Subcutaneous abdominal adipose tissue (tissue), 5 donors: ENCODE results near the gene PACS1.
"Not testable (repeated sequence)": the region's sequence is repeated elsewhere in the genome, so short reads cannot be mapped to it uniquely, and the experiment has no call there.

Experiments
- H3K27ac ChIP-seq: one replicate; pipeline ENCODE4 v1.7.0; 2013; ENCODE audit warnings: low read depth, mild to moderate bottlenecking, inconsistent platforms, low read length, moderate library complexity
- H3K27me3 ChIP-seq, 5 donors: one replicate each; pipeline ENCODE4 v1.7.0; 2013; ENCODE audit warnings: low read length in 5 of 5, inconsistent platforms in 1 of 5; ENCODE audit not compliant: control insufficient read depth in 5 of 5, insufficient read depth in 4 of 5
- H3K36me3 ChIP-seq, 5 donors: one replicate each; pipeline ENCODE4 v1.7.0; 2013; ENCODE audit warnings: low read length in 5 of 5; ENCODE audit not compliant: control insufficient read depth in 5 of 5, insufficient read depth in 5 of 5
- H3K4me1 ChIP-seq, 5 donors: one replicate each; pipeline ENCODE4 v1.7.0; 2013; ENCODE audit warnings: low read length in 5 of 5, mild to moderate bottlenecking in 3 of 5, moderate library complexity in 1 of 5; ENCODE audit not compliant: control insufficient read depth in 5 of 5, insufficient read depth in 5 of 5
- H3K4me3 ChIP-seq, 5 donors: one replicate each; pipeline ENCODE4 v1.7.0; 2013; ENCODE audit warnings: low read length in 5 of 5, low read depth in 1 of 5
- H3K9ac ChIP-seq, 5 donors: one replicate each; pipeline ENCODE4 v1.7.0; 2013; ENCODE audit warnings: low read length in 5 of 5, mild to moderate bottlenecking in 4 of 5, moderate library complexity in 3 of 5
- H3K9me3 ChIP-seq, 5 donors: one replicate each; pipeline ENCODE4 v1.7.0; 2013; ENCODE audit warnings: low read length in 5 of 5; ENCODE audit not compliant: control insufficient read depth in 5 of 5
- donor health status: healthy.
- donor health status: healthy.
- donor health status: healthy.
- donor health status: healthy.
- donor health status: healthy.

The PACS1 gene

GRCh38 chr11:66084821-66085475 is 14.9 kb downstream of the PACS1 start:
- no peaks in the 10 kb centered on the region for H3K9me3 ChIP-seq
- no peak overlapping the region for H3K27ac ChIP-seq
- peaks cover 4 to 42% (median 37%) of the 10 kb centered on the region in 5 donors for H3K4me1 ChIP-seq
- H3K36me3 ChIP-seq: peaks cover 0 to 2% (median 0%) of the 10 kb centered on the region in 5 donors
- no peak overlapping the region for H3K4me3 ChIP-seq
- no peak overlapping the region for H3K9ac ChIP-seq
- H3K27me3 ChIP-seq: no peaks in the 10 kb centered on the region

- no peak overlapping the region for H3K9ac ChIP-seq
- no peak overlapping the region for H3K27ac ChIP-seq
Observed at GRCh38 chr11:66087148-66087908, 17.3 kb downstream of the PACS1 start.

DNA sequence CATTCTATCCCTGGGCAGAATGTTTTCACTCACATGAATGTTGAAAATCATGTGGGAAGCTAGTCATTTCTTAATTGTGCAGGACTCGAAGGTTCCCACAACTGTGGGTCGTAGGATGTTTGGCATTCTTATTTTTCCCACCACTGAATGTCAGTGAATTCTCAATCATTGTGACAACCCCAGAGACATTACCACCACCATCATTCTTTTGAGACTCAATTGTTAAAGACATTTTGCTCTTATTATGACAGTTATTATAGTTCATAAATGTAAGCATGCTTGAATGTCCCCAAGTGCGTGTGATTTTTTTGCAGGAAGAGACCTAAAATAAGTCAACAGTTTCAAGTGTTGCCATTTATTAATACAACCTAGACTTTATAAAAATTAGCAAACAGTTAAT is 19.0 kb downstream of the PACS1 start:
- no peak overlapping the region for H3K4me3 ChIP-seq
- no peak overlapping the region for H3K27ac ChIP-seq
- H3K36me3 ChIP-seq: no peaks in the 10 kb centered on the region
- peaks cover 0 to 15% (median 7%) of the 10 kb centered on the region in 5 donors for H3K4me1 ChIP-seq
- H3K9me3 ChIP-seq: no peaks in the 10 kb centered on the region
- no peak overlapping the region for H3K9ac ChIP-seq
- no peaks in the 10 kb centered on the region for H3K27me3 ChIP-seq

More at GRCh38 chr11:66087148-66087908, 17.3 kb downstream of the PACS1 start:
- Histone ChIP-seq H3K4me3 (no peak overlapping the region), H3K27me3 (no peaks in the 10 kb centered on the region), H3K36me3 (no peaks in the 10 kb centered on the region), H3K9me3 (no peaks in the 10 kb centered on the region), H3K4me1 (peaks cover 0 to 25% (median 21%) of the 10 kb centered on the region in 5 donors)

DNA sequence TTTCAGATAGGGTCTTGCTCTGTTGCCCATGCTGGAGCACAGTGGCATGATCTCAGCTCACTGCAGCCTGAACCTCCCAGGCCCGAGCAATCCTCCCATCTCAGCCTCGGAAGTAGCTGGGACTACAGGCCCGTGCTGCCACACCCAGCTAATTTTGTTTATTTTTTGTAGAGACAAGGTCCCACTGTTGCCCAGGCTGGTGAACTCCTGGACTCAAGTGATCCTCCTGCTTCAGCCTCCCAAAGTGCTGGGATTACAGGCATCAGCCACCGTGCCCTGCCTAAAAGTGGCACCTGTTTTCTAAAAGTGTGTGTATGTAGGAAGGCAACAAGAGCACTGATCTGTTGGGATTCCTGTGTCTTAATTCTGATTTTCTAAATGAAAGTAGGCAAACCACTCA is 20.2 kb downstream of the PACS1 start:
- H3K27me3 ChIP-seq: no peaks in the 10 kb centered on the region
- H3K9me3 ChIP-seq: no peaks in the 10 kb centered on the region

DNA sequence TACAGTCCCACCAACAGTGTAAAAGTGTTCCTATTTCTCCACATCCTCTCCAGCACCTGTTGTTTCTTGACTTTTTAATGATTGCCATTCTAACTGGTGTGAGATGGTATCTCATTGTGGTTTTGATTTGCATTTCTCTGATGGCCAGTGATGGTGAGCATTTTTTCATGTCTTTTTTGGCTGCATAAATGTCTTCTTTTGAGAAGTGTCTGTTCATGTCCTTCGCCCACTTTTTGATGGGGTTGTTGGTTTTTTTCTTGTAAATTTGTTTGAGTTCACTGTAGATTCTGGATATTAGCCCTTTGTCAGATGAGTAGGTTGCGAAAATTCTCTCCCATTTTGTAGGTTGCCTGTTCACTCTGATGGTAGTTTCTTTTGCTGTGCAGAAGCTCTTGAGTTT is 22.1 kb downstream of the PACS1 start:
- not testable (repeated sequence) for H3K4me3 ChIP-seq, H3K27me3 ChIP-seq, H3K4me1 ChIP-seq, H3K36me3 ChIP-seq, H3K9ac ChIP-seq, H3K27ac ChIP-seq, H3K9me3 ChIP-seq

More for the DNA sequence above, 20.2 kb downstream of the PACS1 start:
- Histone ChIP-seq H3K4me1 (peaks cover 0 to 5% (median 0%) of the 10 kb centered on the region in 5 donors), H3K36me3 (no peaks in the 10 kb centered on the region), H3K27ac (no peak overlapping the region), H3K9ac (peak overlapping the region in 1 of 5 donors; percentile 40), H3K4me3 (no peak overlapping the region)

DNA sequence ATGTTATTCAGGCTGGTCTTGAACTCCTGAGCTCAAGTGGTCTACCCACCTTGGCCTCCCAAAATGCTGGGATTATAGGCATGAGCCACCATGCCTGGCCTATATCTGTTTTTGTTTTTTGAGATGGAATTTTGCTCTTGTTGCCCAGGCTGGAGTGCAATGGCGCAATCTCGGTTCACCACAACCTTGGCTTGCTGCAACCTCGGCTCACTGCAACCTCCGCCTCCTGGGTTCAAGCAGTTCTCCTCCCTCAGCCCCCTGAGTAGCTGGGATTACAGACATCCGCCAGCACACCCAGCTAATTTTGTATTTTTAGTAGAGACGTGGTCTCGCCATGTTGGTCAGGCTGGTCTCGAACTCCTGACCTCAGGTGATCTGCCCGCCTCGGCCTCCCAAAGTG is 29.7 kb downstream of the PACS1 start:
- H3K4me3 ChIP-seq, H3K27me3 ChIP-seq, H3K9me3 ChIP-seq, H3K27ac ChIP-seq, H3K9ac ChIP-seq, H3K36me3 ChIP-seq: not testable (repeated sequence)
- peaks cover 0 to 37% (median 19%) of the 10 kb centered on the region in 5 donors for H3K4me1 ChIP-seq

DNA sequence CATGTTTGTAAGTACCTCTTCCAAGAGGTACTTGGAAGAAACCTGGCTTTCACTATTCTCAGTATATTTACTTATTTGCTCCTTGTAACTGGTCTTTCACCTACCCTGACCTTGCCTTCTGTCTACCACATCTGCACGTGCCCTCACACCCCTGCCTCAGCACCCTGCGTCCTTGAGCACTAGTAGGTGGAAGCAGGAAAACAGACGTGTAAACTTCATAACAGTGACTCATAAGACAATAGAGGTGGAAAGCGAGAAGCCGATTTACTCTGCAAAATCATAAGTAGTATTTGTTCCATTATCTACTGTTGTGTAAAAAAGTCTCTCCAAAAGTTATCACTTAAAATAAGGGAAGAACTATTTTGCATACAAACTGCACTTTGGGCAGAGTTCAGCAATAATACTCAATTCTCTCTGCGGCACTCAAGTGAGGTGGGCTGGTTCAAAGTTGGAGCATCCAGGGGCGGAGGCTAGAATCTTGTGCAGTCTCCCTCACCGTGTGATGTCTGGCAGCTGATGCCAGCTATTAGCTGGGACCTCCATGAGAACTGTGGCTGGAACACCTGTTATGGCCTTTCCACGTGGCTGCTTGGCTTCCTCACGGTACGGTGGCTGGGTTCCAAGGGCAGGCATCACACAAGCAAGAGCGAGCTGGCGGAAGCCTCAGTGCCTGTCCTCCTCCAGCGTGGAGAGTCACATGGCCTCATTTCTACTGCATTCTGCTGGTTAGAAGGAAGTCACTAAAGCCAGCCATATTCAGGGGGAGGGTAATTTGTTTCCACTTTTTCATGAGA is 30.4 kb downstream of the PACS1 start:
- H3K9me3 ChIP-seq: no peaks in the 10 kb centered on the region
- peak overlapping the region in 3 of 5 donors; percentile 10 to 54 (median 12) for H3K4me3 ChIP-seq
- H3K27me3 ChIP-seq: no peaks in the 10 kb centered on the region
- no peaks in the 10 kb centered on the region for H3K36me3 ChIP-seq
- H3K27ac ChIP-seq: no peak overlapping the region
- peak overlapping the region in 2 of 5 donors; percentile 7 to 31 for H3K9ac ChIP-seq
- H3K4me1 ChIP-seq: peaks cover 0 to 38% (median 19%) of the 10 kb centered on the region in 5 donors

GRCh38 chr11:66101066-66101464 is 31.0 kb downstream of the PACS1 start:
- Histone ChIP-seq H3K27ac (no peak overlapping the region), H3K27me3 (no peaks in the 10 kb centered on the region), H3K4me3 (no peak overlapping the region), H3K9me3 (no peaks in the 10 kb centered on the region), H3K9ac (no peak overlapping the region), H3K36me3 (no peaks in the 10 kb centered on the region), H3K4me1 (peaks cover 0 to 38% (median 19%) of the 10 kb centered on the region in 5 donors)

DNA sequence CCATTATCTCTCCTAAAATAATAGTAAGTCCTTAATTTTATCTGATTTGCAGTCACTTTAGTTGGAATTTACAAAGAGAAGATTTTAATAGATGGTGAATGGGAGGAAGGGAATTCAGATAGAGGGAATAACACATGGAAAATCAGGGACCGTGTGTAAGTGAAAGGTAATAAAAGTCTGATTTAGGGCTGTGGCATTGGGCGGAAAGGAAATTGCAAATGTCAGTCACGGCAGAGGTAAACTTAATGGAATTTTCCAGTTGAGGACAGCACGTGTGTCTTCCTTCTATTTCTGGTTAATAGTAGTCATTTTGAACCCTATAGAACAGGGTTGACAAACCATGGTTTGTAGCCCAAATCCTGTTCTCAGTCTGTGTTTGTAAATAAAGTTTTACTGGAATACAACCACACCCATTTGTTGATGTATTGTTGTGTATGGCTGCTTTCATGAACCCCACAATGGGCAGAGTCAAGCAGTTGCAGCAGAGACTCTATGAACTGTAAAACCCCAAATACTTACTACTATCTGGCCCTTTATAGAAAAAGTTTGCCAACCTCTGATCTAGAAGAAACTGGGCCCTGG is 34.1 kb downstream of the PACS1 start:
- Histone ChIP-seq H3K9me3 (no peaks in the 10 kb centered on the region), H3K27ac (no peak overlapping the region), H3K4me3 (no peak overlapping the region), H3K4me1 (peaks cover 0 to 38% (median 19%) of the 10 kb centered on the region in 5 donors), H3K27me3 (no peaks in the 10 kb centered on the region), H3K36me3 (no peaks in the 10 kb centered on the region), H3K9ac (peak overlapping the region in 1 of 5 donors; percentile 51)
